Right lobe of liver (tissue), 6 donors: ENCODE results near the gene SIL1. TPM values are rescaled to one million over a fixed set of nuclear protein-coding genes. Genes with fewer than 3 reads are reported as not detected.
A peak's percentile ranks its signal among the peaks of the same experiment; 100 is the strongest.
"Not testable (repeated sequence)": the region's sequence is repeated elsewhere in the genome, so short reads cannot be mapped to it uniquely, and the experiment has no call there.

Source experiments
- ATAC-seq, 4 donors: fragments of 200-7000 bp; cut with Tn5 transposase; one replicate each; pipeline ENCODE4 v1.9.1; 2020; ENCODE audit warnings: mild to moderate bottlenecking in 4 of 4, moderate library complexity in 4 of 4
- DNase-seq, 3 donors: peaks; one replicate each; pipeline ENCODE4 v3.0.0-alpha.2; 2020
- H3K27ac ChIP-seq, 3 donors: fragments of 200-600 bp; one replicate each; pipeline ENCODE4 v1.8.0; 2022
- H3K27me3 ChIP-seq, 2 donors: fragments of 200-600 bp; one replicate each; pipeline ENCODE4 v1.8.0; 2022
- H3K36me3 ChIP-seq, 4 donors: fragments of 200-600 bp; sonication (generic) in 1 of 4; one replicate each; pipeline versions ENCODE4 v1.5.1 to v1.8.0; 2017 to 2022; ENCODE audit warnings: control low read depth in 1 of 4
- H3K4me1 ChIP-seq, 4 donors: fragments of 200-600 bp; sonication (generic) in 1 of 4; one replicate each; pipeline versions ENCODE4 v1.5.1 to v1.8.0; 2017 to 2022; ENCODE audit warnings: control low read depth in 1 of 4
- H3K4me3 ChIP-seq, 3 donors: fragments of 200-600 bp; one replicate each; pipeline ENCODE4 v1.8.0; 2022
- H3K9me3 ChIP-seq, 4 donors: fragments of 200-600 bp; sonication (generic) in 1 of 4; one replicate each; pipeline versions ENCODE4 v1.5.1 to v1.8.0; 2017 to 2022; ENCODE audit warnings: control low read depth in 1 of 4
- POLR2A ChIP-seq: fragments of 450-650 bp; IDR thresholded peaks from one replicate; pipeline ENCODE4 v1.6.1; 2017; ENCODE audit warnings: antibody characterized with exemption, mild to moderate bottlenecking
- WGBS: methylation state at CpG from one replicate; pipeline ENCODE4 v1.1.6; 2018; ENCODE audit warnings: low coverage, low lambda C conversion rate; ENCODE audit not compliant: insufficient coverage; ENCODE audit errors: missing lambda C conversion rate; 5-methylcytosine and 5-hydroxymethylcytosine counted together
- intact Hi-C, 2 donors: fragments of 100-400 bp; cut with DNase I; formaldehyde crosslinking; loops; one replicate each; pipeline versions ENCODE4 v1.11.2 to v1.14.1; 2022
- total RNA-seq, 6 experiments: library from RNA; depleted of rRNA in 2 of 6; stranded (reverse); fragments of >200 nt in 2 of 6; fragmentation: NEBNext Ultra II Directional in 3 of 6; extraction: Animal tissue kit (Norgen Biotek cat#: 25700) in 3 of 6; gene quantifications; one replicate each; pipeline versions ENCODE4 v1.1.0 to v1.2.4, GENCODE V29; 2016 to 2023
- TF ChIP-seq, protein P1 (sequence below), 4 donors: fragments of 200-600 bp in 3 of 4; fragments of 450-650 bp in 1 of 4; IDR thresholded peaks; one replicate each; pipeline versions ENCODE4 v1.5.1 to v1.8.0; 2016 to 2022; ENCODE audit warnings: antibody characterized with exemption in 4 of 4, mild to moderate bottlenecking in 2 of 4
- donor health status: DM: no; HTN: yes; CAD: no.
- donor health status: DM: no; HTN: no; CAD: no.
- donor health status: DM: no; HTN: no; CAD: no.
- donor health status: DM: no; HTN: yes; CAD: no.
- donor health status: DM: no; HTN: yes; CAD: no.

The SIL1 gene
- total RNA-seq, 6 experiments from 2014 or later = 57.6 to 94.9 (median 67.0) TPM

DNA sequence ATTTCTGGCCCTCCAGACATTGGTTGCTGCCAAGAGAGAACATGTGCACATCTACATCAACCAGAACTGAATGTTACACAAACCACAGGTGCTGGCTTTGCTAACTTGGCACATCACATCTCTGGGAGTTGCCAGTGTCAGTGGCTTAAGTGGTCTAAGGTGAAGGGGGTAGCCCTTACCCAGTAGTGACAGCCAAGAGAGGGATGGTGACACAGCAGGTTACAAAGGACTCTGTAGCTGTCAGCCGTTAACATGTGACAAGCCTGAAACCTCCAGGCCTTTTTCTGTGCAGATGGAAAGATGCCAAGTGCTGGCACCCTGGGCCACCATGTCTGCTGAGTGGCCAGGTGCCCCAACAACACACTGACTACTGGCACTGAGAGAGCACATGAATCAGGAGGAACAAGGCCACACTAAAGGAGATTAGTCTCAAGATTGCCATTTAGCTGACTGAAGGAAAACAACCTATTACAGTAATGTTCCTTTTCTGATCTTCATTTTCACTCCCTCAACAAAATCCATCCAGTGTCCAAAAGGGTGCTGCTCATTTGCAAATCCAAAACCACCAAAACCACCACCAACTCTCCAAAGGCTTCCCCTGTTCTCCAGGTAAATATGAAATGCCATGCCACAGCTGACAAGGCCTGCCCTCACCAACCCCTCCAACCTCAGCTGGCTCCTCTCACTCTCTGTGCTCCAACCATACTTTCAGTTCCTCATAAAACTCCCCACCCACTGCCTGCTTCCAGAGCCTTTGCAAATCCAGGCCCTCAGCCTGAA is 20.2 kb downstream of the SIL1 start:
- Histone ChIP-seq H3K27me3 (no peaks in the 10 kb centered on the region), H3K36me3 (no peaks in the 10 kb centered on the region), H3K9me3 (no peaks in the 10 kb centered on the region), H3K4me1 (peaks cover 0 to 45% (median 10%) of the 10 kb centered on the region in 4 donors), H3K27ac (peak overlapping the region in 1 of 3 donors; percentile 45), H3K4me3 (no peak overlapping the region)
- ATAC-seq = peak; percentile 56 to 85 (median 64)
- TF ChIP-seq, protein P1, sequence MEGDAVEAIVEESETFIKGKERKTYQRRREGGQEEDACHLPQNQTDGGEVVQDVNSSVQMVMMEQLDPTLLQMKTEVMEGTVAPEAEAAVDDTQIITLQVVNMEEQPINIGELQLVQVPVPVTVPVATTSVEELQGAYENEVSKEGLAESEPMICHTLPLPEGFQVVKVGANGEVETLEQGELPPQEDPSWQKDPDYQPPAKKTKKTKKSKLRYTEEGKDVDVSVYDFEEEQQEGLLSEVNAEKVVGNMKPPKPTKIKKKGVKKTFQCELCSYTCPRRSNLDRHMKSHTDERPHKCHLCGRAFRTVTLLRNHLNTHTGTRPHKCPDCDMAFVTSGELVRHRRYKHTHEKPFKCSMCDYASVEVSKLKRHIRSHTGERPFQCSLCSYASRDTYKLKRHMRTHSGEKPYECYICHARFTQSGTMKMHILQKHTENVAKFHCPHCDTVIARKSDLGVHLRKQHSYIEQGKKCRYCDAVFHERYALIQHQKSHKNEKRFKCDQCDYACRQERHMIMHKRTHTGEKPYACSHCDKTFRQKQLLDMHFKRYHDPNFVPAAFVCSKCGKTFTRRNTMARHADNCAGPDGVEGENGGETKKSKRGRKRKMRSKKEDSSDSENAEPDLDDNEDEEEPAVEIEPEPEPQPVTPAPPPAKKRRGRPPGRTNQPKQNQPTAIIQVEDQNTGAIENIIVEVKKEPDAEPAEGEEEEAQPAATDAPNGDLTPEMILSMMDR (IDR thresholded peaks at IDR 0.05) = no peak
- TF ChIP-seq POLR2A = no peak
- intact Hi-C loops = no loop called here
- DNase-seq = peak in 2 of 3 donors; percentile 65 to 80
- WGBS = 14% methylated on average over 1 of the region's 1 CpG

DNA sequence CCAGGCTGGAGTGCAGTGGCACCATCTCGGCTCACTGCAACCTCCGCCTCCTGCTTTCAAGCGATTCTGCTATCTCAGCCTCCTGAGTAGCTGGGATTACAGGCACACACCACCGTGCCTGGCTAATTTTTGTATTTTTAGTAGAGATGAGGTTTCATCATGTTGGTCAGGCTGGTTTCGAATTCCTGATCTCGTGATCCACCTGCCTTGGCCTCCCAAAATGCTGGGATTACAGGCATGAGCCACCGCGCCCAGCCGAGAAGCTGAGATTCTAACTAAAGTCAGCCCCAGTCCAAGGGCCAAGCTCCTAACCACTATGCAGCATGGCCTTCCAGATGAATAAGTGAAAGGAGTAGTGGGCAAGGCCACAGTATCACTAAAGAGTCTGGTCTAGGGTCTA is 20.9 kb downstream of the SIL1 start:
- H3K27me3 ChIP-seq, intact Hi-C loops, ATAC-seq, DNase-seq, H3K36me3 ChIP-seq, H3K4me3 ChIP-seq, H3K9me3 ChIP-seq: not testable (repeated sequence)
- H3K4me1 ChIP-seq = peaks cover 0 to 45% (median 10%) of the 10 kb centered on the region in 4 donors
- peak overlapping the region in 1 of 3 donors; percentile 45 for H3K27ac ChIP-seq
- WGBS = 97% methylated on average over 6 of the region's 9 CpGs

DNA sequence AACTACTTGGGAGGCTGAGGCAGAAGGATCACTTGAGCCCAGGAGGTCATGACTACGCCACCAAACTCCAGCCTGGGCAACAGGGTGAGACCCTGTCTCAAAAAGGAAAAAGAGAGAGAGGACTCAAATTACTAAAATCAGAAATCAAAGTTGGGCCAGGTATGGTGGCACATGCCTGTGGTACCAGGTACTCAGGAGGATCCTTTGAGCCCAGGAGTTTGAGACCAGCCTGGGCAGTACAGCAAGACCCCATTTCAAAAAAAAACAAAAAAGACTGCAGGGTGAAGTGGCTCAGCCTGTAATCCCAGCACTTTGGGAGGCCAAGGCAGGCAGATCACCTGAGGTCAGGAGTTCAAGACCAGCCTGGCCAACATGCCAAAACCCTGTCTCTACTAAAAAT is 23.8 kb downstream of the SIL1 start:
- H3K4me1 ChIP-seq = peaks cover 0 to 30% (median 10%) of the 10 kb centered on the region in 4 donors
- ATAC-seq, H3K4me3 ChIP-seq, H3K27me3 ChIP-seq, intact Hi-C loops, DNase-seq, H3K36me3 ChIP-seq, H3K9me3 ChIP-seq: not testable (repeated sequence)
- 100% methylated on average over 1 of the region's 1 CpG for WGBS
- H3K27ac ChIP-seq = peak overlapping the region in 1 of 3 donors; percentile 18

DNA sequence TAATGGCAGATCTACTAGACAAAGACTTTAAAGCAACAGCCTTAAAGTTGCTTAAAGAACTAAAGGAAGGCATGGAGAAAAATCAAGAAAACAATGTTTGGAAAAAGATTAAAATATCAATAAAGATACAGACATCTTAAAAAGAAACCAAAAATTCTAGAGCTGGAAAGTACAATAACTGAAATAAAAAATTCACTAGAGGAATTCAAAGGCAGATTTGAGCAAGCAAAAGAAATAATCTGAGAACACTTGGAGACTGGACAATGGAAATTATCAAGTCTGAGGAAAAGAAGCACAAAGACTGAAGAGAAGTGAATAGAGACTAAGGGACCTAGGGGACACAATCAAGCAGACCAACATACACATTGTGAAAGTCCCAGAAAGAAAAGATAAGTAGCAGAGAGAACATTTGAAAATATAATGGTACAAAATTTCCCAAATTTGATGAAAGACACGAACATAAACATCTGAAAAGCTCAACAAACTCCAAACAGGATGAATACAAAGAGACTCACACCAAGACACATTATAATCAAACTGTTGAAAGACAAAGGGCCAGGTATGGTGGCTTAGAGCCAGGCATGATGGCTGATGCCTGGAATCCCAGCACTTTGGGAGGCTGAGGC is 26.3 kb downstream of the SIL1 start:
- no peaks in the 10 kb centered on the region for H3K27me3 ChIP-seq
- DNase-seq = no peak
- no peak overlapping the region for H3K4me3 ChIP-seq
- 100% methylated on average over 1 of the region's 1 CpG for WGBS
- H3K9me3 ChIP-seq = no peaks in the 10 kb centered on the region
- H3K27ac ChIP-seq = no peak overlapping the region
- no peaks in the 10 kb centered on the region for H3K36me3 ChIP-seq
- intact Hi-C loops = no loop called here
- peaks cover 0 to 8% (median 0%) of the 10 kb centered on the region in 4 donors for H3K4me1 ChIP-seq
- TF ChIP-seq, protein P1 (IDR thresholded peaks at IDR 0.05) = no peak
- TF ChIP-seq POLR2A = no peak
- no peak for ATAC-seq

DNA sequence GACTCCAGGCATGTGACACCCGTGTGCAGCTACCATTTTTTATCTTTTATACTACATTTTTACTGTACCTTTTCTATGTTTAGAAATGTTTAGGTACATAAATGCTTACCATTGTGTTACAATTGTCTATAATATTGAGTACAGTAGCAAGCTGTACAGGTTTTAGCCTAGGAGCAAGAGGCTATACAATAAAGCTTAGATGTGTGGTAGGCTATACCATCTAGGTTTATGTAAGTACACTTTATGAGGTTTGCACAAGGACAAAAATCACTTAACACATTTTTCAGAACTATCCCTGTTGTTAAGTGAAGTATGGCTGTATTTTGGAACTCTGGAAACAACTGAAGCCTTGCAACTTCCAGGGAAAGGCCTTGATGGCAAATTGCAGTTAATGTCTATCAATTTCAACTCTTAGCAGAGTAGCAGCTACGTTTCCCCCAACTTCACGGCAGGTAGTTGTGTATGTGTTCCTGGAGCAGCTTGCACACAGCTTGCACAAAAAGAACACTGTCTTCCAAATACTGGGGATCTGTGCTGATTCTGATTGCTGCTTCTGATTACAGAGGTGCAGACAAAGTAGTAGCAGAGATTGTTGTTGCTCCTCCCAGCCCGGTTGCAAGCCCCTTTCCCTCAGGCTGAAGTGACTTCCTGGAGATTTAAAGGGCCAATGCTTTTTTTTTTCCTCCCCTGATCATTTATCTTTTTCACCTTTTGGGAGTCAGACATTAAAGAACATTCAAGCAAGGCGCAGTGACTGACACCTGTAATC is 30.0 kb downstream of the SIL1 start:
- Histone ChIP-seq H3K9me3 (no peaks in the 10 kb centered on the region), H3K4me3 (no peak overlapping the region), H3K27ac (no peak overlapping the region), H3K36me3 (no peaks in the 10 kb centered on the region), H3K4me1 (no peaks in the 10 kb centered on the region), H3K27me3 (no peaks in the 10 kb centered on the region)
- DNase-seq = no peak
- intact Hi-C loops = no loop called here
- no peak for TF ChIP-seq POLR2A
- TF ChIP-seq, protein P1 (IDR thresholded peaks at IDR 0.05) = no peak
- WGBS = 64% methylated on average over 4 of the region's 5 CpGs
- no peak for ATAC-seq
